PFSK-1 (cell line): ENCODE measurements around the gene FAM81A.

Experiments used
- TAF1 ChIP-seq: IDR thresholded peaks from 2 replicates; pipeline ENCODE4 v1.6.1; 2012; ENCODE audit warnings: low read length, control low read depth, borderline replicate concordance; ENCODE audit not compliant: insufficient read depth
- TF ChIP-seq, protein P1 (sequence below), 2 experiments: IDR thresholded peaks; 2 replicates each; pipeline versions ENCODE4 v1.6.1 to v1.8.0; 2011 to 2012; ENCODE audit warnings: low read depth in 2 of 2, low read length in 2 of 2, control low read depth in 1 of 2, inconsistent platforms in 1 of 2, mild to moderate bottlenecking in 1 of 2, moderate library complexity in 1 of 2; ENCODE audit not compliant: insufficient read depth in 1 of 2

DNA sequence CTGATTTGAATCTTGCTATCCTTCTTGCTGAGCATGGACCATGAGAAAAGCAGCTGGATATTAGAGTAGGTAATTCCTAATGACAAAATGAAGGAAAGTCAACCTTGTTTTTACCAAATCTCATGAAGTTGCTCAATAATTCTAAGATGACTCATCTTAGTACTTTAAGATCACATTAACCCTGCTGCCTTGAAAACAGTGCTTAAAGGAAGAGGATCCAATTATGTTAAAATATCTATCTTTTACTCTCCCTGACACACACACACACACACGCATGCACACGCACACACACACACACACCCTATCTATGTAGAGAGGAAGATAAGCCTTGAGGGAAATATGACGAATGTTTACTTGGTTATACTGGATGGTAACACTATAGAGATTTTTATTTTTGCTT lies 49.3 kb upstream of the FAM81A start:
- TF ChIP-seq, protein P1, sequence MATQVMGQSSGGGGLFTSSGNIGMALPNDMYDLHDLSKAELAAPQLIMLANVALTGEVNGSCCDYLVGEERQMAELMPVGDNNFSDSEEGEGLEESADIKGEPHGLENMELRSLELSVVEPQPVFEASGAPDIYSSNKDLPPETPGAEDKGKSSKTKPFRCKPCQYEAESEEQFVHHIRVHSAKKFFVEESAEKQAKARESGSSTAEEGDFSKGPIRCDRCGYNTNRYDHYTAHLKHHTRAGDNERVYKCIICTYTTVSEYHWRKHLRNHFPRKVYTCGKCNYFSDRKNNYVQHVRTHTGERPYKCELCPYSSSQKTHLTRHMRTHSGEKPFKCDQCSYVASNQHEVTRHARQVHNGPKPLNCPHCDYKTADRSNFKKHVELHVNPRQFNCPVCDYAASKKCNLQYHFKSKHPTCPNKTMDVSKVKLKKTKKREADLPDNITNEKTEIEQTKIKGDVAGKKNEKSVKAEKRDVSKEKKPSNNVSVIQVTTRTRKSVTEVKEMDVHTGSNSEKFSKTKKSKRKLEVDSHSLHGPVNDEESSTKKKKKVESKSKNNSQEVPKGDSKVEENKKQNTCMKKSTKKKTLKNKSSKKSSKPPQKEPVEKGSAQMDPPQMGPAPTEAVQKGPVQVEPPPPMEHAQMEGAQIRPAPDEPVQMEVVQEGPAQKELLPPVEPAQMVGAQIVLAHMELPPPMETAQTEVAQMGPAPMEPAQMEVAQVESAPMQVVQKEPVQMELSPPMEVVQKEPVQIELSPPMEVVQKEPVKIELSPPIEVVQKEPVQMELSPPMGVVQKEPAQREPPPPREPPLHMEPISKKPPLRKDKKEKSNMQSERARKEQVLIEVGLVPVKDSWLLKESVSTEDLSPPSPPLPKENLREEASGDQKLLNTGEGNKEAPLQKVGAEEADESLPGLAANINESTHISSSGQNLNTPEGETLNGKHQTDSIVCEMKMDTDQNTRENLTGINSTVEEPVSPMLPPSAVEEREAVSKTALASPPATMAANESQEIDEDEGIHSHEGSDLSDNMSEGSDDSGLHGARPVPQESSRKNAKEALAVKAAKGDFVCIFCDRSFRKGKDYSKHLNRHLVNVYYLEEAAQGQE (IDR thresholded peaks at IDR 0.05; ENCODE audit: insufficient read depth in 1 of 2, low read depth in 2 of 2, low read length in 2 of 2): no peak
- no peak for TF ChIP-seq TAF1
